Trophoblast cell (in vitro differentiated cells and primary cell): ENCODE data around the gene EDIL3.

Source experiments
- DNase-seq, 2 donors: peaks; one replicate each; pipeline ENCODE4 v3.0.0-alpha.2; 2016
- H2AFZ ChIP-seq: 2 replicates; pipeline ENCODE4 v1.6.1; 2013; ENCODE audit warnings: low read length, moderate library complexity, mild to moderate bottlenecking; ENCODE audit not compliant: insufficient read depth, poor library complexity
- H2AK5ac ChIP-seq: 2 replicates; pipeline ENCODE4 v1.6.1; 2013; ENCODE audit warnings: mild to moderate bottlenecking, low read length
- H2BK120ac ChIP-seq: 2 replicates; pipeline ENCODE4 v1.6.1; 2013; ENCODE audit warnings: low read length, mild to moderate bottlenecking, moderate library complexity; ENCODE audit not compliant: insufficient read depth, poor library complexity
- H2BK12ac ChIP-seq: 2 replicates; pipeline ENCODE4 v1.6.1; 2013; ENCODE audit warnings: mild to moderate bottlenecking, low read length, moderate library complexity
- H2BK5ac ChIP-seq: 2 replicates; pipeline ENCODE4 v1.6.1; 2013; ENCODE audit warnings: low read length, low read depth, moderate library complexity, mild to moderate bottlenecking; ENCODE audit not compliant: poor library complexity
- H3K14ac ChIP-seq: 2 replicates; pipeline ENCODE4 v1.6.1; 2013; ENCODE audit warnings: mild to moderate bottlenecking, low read length
- H3K18ac ChIP-seq: 2 replicates; pipeline ENCODE4 v1.6.1; 2013; ENCODE audit warnings: mild to moderate bottlenecking, low read length
- H3K23ac ChIP-seq: 2 replicates; pipeline ENCODE4 v1.6.1; 2013; ENCODE audit warnings: low read length
- H3K27ac ChIP-seq: 2 replicates; pipeline ENCODE4 v1.5.1; 2013; ENCODE audit warnings: low read depth, mild to moderate bottlenecking, inconsistent platforms, low read length, moderate library complexity
- H3K27me3 ChIP-seq: 2 replicates; pipeline ENCODE4 v1.6.1; 2013; ENCODE audit warnings: inconsistent platforms, mild to moderate bottlenecking, low read length, moderate library complexity; ENCODE audit not compliant: insufficient read depth
- H3K36me3 ChIP-seq, 2 experiments: 1 replicate in 1 of 2; 2 replicates in 1 of 2; pipeline ENCODE4 v1.6.1; 2013; ENCODE audit warnings: low read length in 2 of 2, mild to moderate bottlenecking in 2 of 2, moderate library complexity in 1 of 2; ENCODE audit not compliant: insufficient read depth in 2 of 2, control insufficient read depth in 1 of 2
- H3K4ac ChIP-seq: 2 replicates; pipeline ENCODE4 v1.6.1; 2013; ENCODE audit warnings: low read depth, mild to moderate bottlenecking, low read length, moderate library complexity
- H3K4me1 ChIP-seq, 2 experiments: 1 replicate in 1 of 2; 2 replicates in 1 of 2; pipeline ENCODE4 v1.6.1; 2013; ENCODE audit warnings: low read length in 2 of 2, mild to moderate bottlenecking in 2 of 2, moderate library complexity in 1 of 2; ENCODE audit not compliant: insufficient read depth in 2 of 2, control insufficient read depth in 1 of 2
- H3K4me2 ChIP-seq: 2 replicates; pipeline ENCODE4 v1.6.1; 2013; ENCODE audit warnings: inconsistent platforms, mild to moderate bottlenecking, low read length, moderate library complexity
- H3K4me3 ChIP-seq: 2 replicates; pipeline ENCODE4 v1.5.1; 2013; ENCODE audit warnings: mild to moderate bottlenecking, low read depth, low read length, inconsistent platforms
- H3K79me1 ChIP-seq: one replicate; pipeline ENCODE4 v1.6.1; 2013; ENCODE audit warnings: low read length
- H3K79me2 ChIP-seq: 2 replicates; pipeline ENCODE4 v1.6.1; 2013; ENCODE audit warnings: low read length, mild to moderate bottlenecking; ENCODE audit not compliant: control insufficient read depth, insufficient read depth, poor library complexity
- H3K9ac ChIP-seq: 2 replicates; pipeline ENCODE4 v1.6.1; 2013; ENCODE audit warnings: mild to moderate bottlenecking, low read length
- H3K9me3 ChIP-seq: 2 replicates; pipeline ENCODE4 v1.6.1; 2013; ENCODE audit warnings: low read depth, mild to moderate bottlenecking, control low read depth, inconsistent platforms, low read length; ENCODE audit not compliant: insufficient read depth
- H4K12ac ChIP-seq: 2 replicates; pipeline ENCODE4 v1.6.1; 2013; ENCODE audit warnings: low read depth, mild to moderate bottlenecking, low read length, moderate library complexity
- H4K8ac ChIP-seq: 2 replicates; pipeline ENCODE4 v1.6.1; 2013; ENCODE audit warnings: low read depth, mild to moderate bottlenecking, low read length, moderate library complexity
- H4K91ac ChIP-seq: one replicate; pipeline ENCODE4 v1.6.1; 2013; ENCODE audit warnings: low read depth, mild to moderate bottlenecking, low read length, moderate library complexity
- WGBS: extraction: QIAGEN DNeasy Blood & Tissue Kit; methylation state at CpG from one replicate; pipeline ENCODE4 v1.1.7; 2013; ENCODE audit warnings: missing lambda C conversion rate; ENCODE audit not compliant: insufficient read length, insufficient coverage; ENCODE audit errors: extremely low coverage; 5-methylcytosine and 5-hydroxymethylcytosine counted together

EDIL3 gene

GRCh38 chr5:83911367-83911919 lies 473.2 kb downstream of the EDIL3 start:
- H3K36me3 ChIP-seq = no peaks in the 10 kb centered on the region

GRCh38 chr5:83900306-83900705 lies 484.4 kb downstream of the EDIL3 start:
- no peaks in the 10 kb centered on the region for H3K9me3 ChIP-seq
- no peak overlapping the region for H4K12ac ChIP-seq
- DNase-seq = no peak
- H4K8ac ChIP-seq = no peak overlapping the region
- H3K36me3 ChIP-seq = no peaks in the 10 kb centered on the region
- no peak overlapping the region for H2BK120ac ChIP-seq
- no peaks in the 10 kb centered on the region for H3K79me2 ChIP-seq
- H3K4me2 ChIP-seq = peak overlapping the region; percentile 13
- no peak overlapping the region for H2BK12ac ChIP-seq
- no peak overlapping the region for H3K14ac ChIP-seq
- H3K79me1 ChIP-seq = no peaks in the 10 kb centered on the region
- no peak overlapping the region for H2AFZ ChIP-seq
- H3K4me3 ChIP-seq = no peak overlapping the region
- peak overlapping the region; percentile 7 for H3K27ac ChIP-seq
- H2BK5ac ChIP-seq = no peak overlapping the region
- no CpG with 5 or more reads among the region's 3 CpGs for WGBS
- no peaks in the 10 kb centered on the region for H3K27me3 ChIP-seq
- no peak overlapping the region for H2AK5ac ChIP-seq
- no peak overlapping the region for H3K4ac ChIP-seq
- H3K9ac ChIP-seq = no peak overlapping the region
- peaks cover 0 to 6% of the 10 kb centered on the region in 2 experiments for H3K4me1 ChIP-seq
- H3K23ac ChIP-seq = no peak overlapping the region
- H4K91ac ChIP-seq = no peak overlapping the region
- no peak overlapping the region for H3K18ac ChIP-seq

More at GRCh38 chr5:83911367-83911919, 473.2 kb downstream of the EDIL3 start:
- H3K18ac ChIP-seq = no peak overlapping the region
- H4K8ac ChIP-seq = no peak overlapping the region
- DNase-seq = no peak
- no peaks in the 10 kb centered on the region for H3K9me3 ChIP-seq
- no peak overlapping the region for H2BK12ac ChIP-seq
- no CpG with 5 or more reads among the region's 2 CpGs for WGBS
- H3K79me1 ChIP-seq = no peaks in the 10 kb centered on the region
- H4K91ac ChIP-seq = no peak overlapping the region
- H3K4me2 ChIP-seq = no peak overlapping the region
- H3K4me3 ChIP-seq = no peak overlapping the region
- H2AK5ac ChIP-seq = no peak overlapping the region
- no peaks in the 10 kb centered on the region for H3K27me3 ChIP-seq
- H3K9ac ChIP-seq = no peak overlapping the region
- H2AFZ ChIP-seq = no peak overlapping the region
- no peak overlapping the region for H3K23ac ChIP-seq
- H3K79me2 ChIP-seq = no peaks in the 10 kb centered on the region
- no peak overlapping the region for H3K27ac ChIP-seq
- peaks cover 0 to 2% of the 10 kb centered on the region in 2 experiments for H3K4me1 ChIP-seq
- H3K14ac ChIP-seq = no peak overlapping the region
- H2BK120ac ChIP-seq = no peak overlapping the region
- no peak overlapping the region for H3K4ac ChIP-seq
- no peak overlapping the region for H2BK5ac ChIP-seq
- no peak overlapping the region for H4K12ac ChIP-seq

- H3K4me2 ChIP-seq = peak overlapping the region; percentile 7
- no peak overlapping the region for H3K23ac ChIP-seq
- DNase-seq = no peak
- no peaks in the 10 kb centered on the region for H3K27me3 ChIP-seq
- no peak overlapping the region for H4K91ac ChIP-seq
- H3K79me1 ChIP-seq = no peaks in the 10 kb centered on the region
- no peak overlapping the region for H2AFZ ChIP-seq
- H2BK5ac ChIP-seq = no peak overlapping the region
- H3K14ac ChIP-seq = no peak overlapping the region
- no peak overlapping the region for H4K8ac ChIP-seq
- no peak overlapping the region for H4K12ac ChIP-seq
- H3K4me3 ChIP-seq = no peak overlapping the region
- no peak overlapping the region for H3K9ac ChIP-seq
- H3K4ac ChIP-seq = no peak overlapping the region
- H3K9me3 ChIP-seq = no peaks in the 10 kb centered on the region
- H2BK120ac ChIP-seq = no peak overlapping the region
- H2BK12ac ChIP-seq = no peak overlapping the region
- H3K79me2 ChIP-seq = no peaks in the 10 kb centered on the region
- no peak overlapping the region for H3K27ac ChIP-seq
- H3K36me3 ChIP-seq = no peaks in the 10 kb centered on the region
- H3K4me1 ChIP-seq = peaks cover 0 to 6% of the 10 kb centered on the region in 2 experiments
- no CpG with 5 or more reads among the region's 2 CpGs for WGBS
- no peak overlapping the region for H2AK5ac ChIP-seq
- no peak overlapping the region for H3K18ac ChIP-seq
These were observed 485.2 kb downstream of the EDIL3 start for GRCh38 chr5:83899326-83899970.

- Histone ChIP-seq H3K14ac (no peak overlapping the region), H3K79me1 (no peaks in the 10 kb centered on the region), H2BK120ac (no peak overlapping the region), H3K18ac (no peak overlapping the region), H2AFZ (no peak overlapping the region), H3K4ac (no peak overlapping the region), H3K4me1 (peaks cover 0 to 6% of the 10 kb centered on the region in 2 experiments), H4K8ac (no peak overlapping the region), H3K9ac (no peak overlapping the region), H2AK5ac (no peak overlapping the region), H4K12ac (no peak overlapping the region), H3K4me2 (no peak overlapping the region), H3K79me2 (no peaks in the 10 kb centered on the region), H2BK12ac (no peak overlapping the region), H3K23ac (no peak overlapping the region), H4K91ac (no peak overlapping the region), H3K27me3 (no peaks in the 10 kb centered on the region), H3K4me3 (no peak overlapping the region), H3K9me3 (no peaks in the 10 kb centered on the region), H3K36me3 (no peaks in the 10 kb centered on the region), H3K27ac (no peak overlapping the region), H2BK5ac (no peak overlapping the region)
- no CpG with 5 or more reads among the region's 2 CpGs for WGBS
- DNase-seq = peak in 1 of 2 donors; percentile 29
These were observed 488.8 kb downstream of the EDIL3 start for GRCh38 chr5:83895860-83896259.
